ENCODE data around the gene THOC3. TPM values are rescaled to one million over a fixed set of nuclear protein-coding genes. Genes with fewer than 3 reads are reported as not detected.
A peak's percentile ranks its signal among the peaks of the same experiment; 100 is the strongest.
"Not testable (repeated sequence)": the region's sequence is repeated elsewhere in the genome, so short reads cannot be mapped to it uniquely, and the experiment has no call there.

Gene THOC3
- total RNA-seq, 1 experiment from 2014 or later: 111 TPM

- DNase-seq (ENCODE audit: low read depth, low spot score); H4K20me1 ChIP-seq (ENCODE audit: insufficient read depth); H3K27ac ChIP-seq (ENCODE audit: low read depth, low read length); H2AFZ ChIP-seq (ENCODE audit: low read depth, low read length, poor library complexity, severe bottlenecking); CTCF ChIA-PET; H3K79me2 ChIP-seq (ENCODE audit: insufficient read depth, low read length); RAD21 ChIA-PET (ENCODE audit: low non-redundant PET in 1 of 2, low total read pairs in 2 of 2, uncharacterized antibody in 2 of 2, unreplicated experiment in 2 of 2); H3K4me3 ChIP-seq (replicated peaks in 1 of 2; ENCODE audit: low read depth in 1 of 2, low read length in 2 of 2); intact Hi-C loops (cut with micrococcal nuclease); H3K36me3 ChIP-seq (ENCODE audit: control insufficient read depth in 1 of 2, insufficient read depth in 2 of 2, low read length in 2 of 2); H3K9ac ChIP-seq (ENCODE audit: low read length); H3K4me2 ChIP-seq (ENCODE audit: low read length); H3K9me3 ChIP-seq (ENCODE audit: control insufficient read depth in 1 of 2, insufficient read depth in 1 of 2, low read depth in 1 of 2, low read length in 2 of 2); H3K9me2 ChIP-seq (ENCODE audit: insufficient read depth); POLR2A ChIA-PET; BruUV-seq (replicated peaks); H3K4me1 ChIP-seq (ENCODE audit: control insufficient read depth in 1 of 2, insufficient read depth in 2 of 2, low read length in 2 of 2); ATAC-seq; H3K27me3 ChIP-seq (ENCODE audit: insufficient read depth, low read length): not testable (repeated sequence)
Observed at GRCh38 chr5:175996791-175997190, 28.7 kb upstream of the THOC3 start.

GRCh38 chr5:175995506-175995905, 27.4 kb upstream of the THOC3 start:
- BruUV-seq (replicated peaks); H3K4me1 ChIP-seq (ENCODE audit: control insufficient read depth in 1 of 2, insufficient read depth in 2 of 2, low read length in 2 of 2); H3K27me3 ChIP-seq (ENCODE audit: insufficient read depth, low read length); H3K9ac ChIP-seq (ENCODE audit: low read length); CTCF ChIA-PET; ATAC-seq; H4K20me1 ChIP-seq (ENCODE audit: insufficient read depth); intact Hi-C loops (cut with micrococcal nuclease); POLR2A ChIA-PET; H3K36me3 ChIP-seq (ENCODE audit: control insufficient read depth in 1 of 2, insufficient read depth in 2 of 2, low read length in 2 of 2); DNase-seq (ENCODE audit: low read depth, low spot score); H3K4me2 ChIP-seq (ENCODE audit: low read length); H3K79me2 ChIP-seq (ENCODE audit: insufficient read depth, low read length); H3K9me3 ChIP-seq (ENCODE audit: control insufficient read depth in 1 of 2, insufficient read depth in 1 of 2, low read depth in 1 of 2, low read length in 2 of 2); H2AFZ ChIP-seq (ENCODE audit: low read depth, low read length, poor library complexity, severe bottlenecking); H3K27ac ChIP-seq (ENCODE audit: low read depth, low read length); H3K4me3 ChIP-seq (replicated peaks in 1 of 2; ENCODE audit: low read depth in 1 of 2, low read length in 2 of 2); RAD21 ChIA-PET (ENCODE audit: low non-redundant PET in 1 of 2, low total read pairs in 2 of 2, uncharacterized antibody in 2 of 2, unreplicated experiment in 2 of 2); H3K9me2 ChIP-seq (ENCODE audit: insufficient read depth): not testable (repeated sequence)

GRCh38 chr5:175979371-175979995, 11.4 kb upstream of the THOC3 start:
- DNase-seq (ENCODE audit: low read depth, low spot score); BruUV-seq (replicated peaks); H3K27ac ChIP-seq (ENCODE audit: low read depth, low read length); ATAC-seq; H3K36me3 ChIP-seq (ENCODE audit: control insufficient read depth in 1 of 2, insufficient read depth in 2 of 2, low read length in 2 of 2); H3K4me1 ChIP-seq (ENCODE audit: control insufficient read depth in 1 of 2, insufficient read depth in 2 of 2, low read length in 2 of 2); H3K4me2 ChIP-seq (ENCODE audit: low read length); H3K27me3 ChIP-seq (ENCODE audit: insufficient read depth, low read length); RAD21 ChIA-PET (ENCODE audit: low non-redundant PET in 1 of 2, low total read pairs in 2 of 2, uncharacterized antibody in 2 of 2, unreplicated experiment in 2 of 2); H3K4me3 ChIP-seq (replicated peaks in 1 of 2; ENCODE audit: low read depth in 1 of 2, low read length in 2 of 2); H4K20me1 ChIP-seq (ENCODE audit: insufficient read depth); POLR2A ChIA-PET; intact Hi-C loops (cut with micrococcal nuclease); H2AFZ ChIP-seq (ENCODE audit: low read depth, low read length, poor library complexity, severe bottlenecking); H3K9me3 ChIP-seq (ENCODE audit: control insufficient read depth in 1 of 2, insufficient read depth in 1 of 2, low read depth in 1 of 2, low read length in 2 of 2); H3K79me2 ChIP-seq (ENCODE audit: insufficient read depth, low read length); H3K9me2 ChIP-seq (ENCODE audit: insufficient read depth); CTCF ChIA-PET; H3K9ac ChIP-seq (ENCODE audit: low read length): not testable (repeated sequence)

GRCh38 chr5:175968381-175968780, 266 bp upstream of the THOC3 start:
- ATAC-seq: peak; percentile 62
- H3K27me3 ChIP-seq (ENCODE audit: insufficient read depth, low read length); H3K27ac ChIP-seq (ENCODE audit: low read depth, low read length); DNase-seq (ENCODE audit: low read depth, low spot score); POLR2A ChIA-PET; CTCF ChIA-PET; H3K79me2 ChIP-seq (ENCODE audit: insufficient read depth, low read length); H2AFZ ChIP-seq (ENCODE audit: low read depth, low read length, poor library complexity, severe bottlenecking); H3K36me3 ChIP-seq (ENCODE audit: control insufficient read depth in 1 of 2, insufficient read depth in 2 of 2, low read length in 2 of 2); H3K4me1 ChIP-seq (ENCODE audit: control insufficient read depth in 1 of 2, insufficient read depth in 2 of 2, low read length in 2 of 2); RAD21 ChIA-PET (ENCODE audit: low non-redundant PET in 1 of 2, low total read pairs in 2 of 2, uncharacterized antibody in 2 of 2, unreplicated experiment in 2 of 2); intact Hi-C loops (cut with micrococcal nuclease); H3K9me2 ChIP-seq (ENCODE audit: insufficient read depth); H3K9ac ChIP-seq (ENCODE audit: low read length); H4K20me1 ChIP-seq (ENCODE audit: insufficient read depth); H3K9me3 ChIP-seq (ENCODE audit: control insufficient read depth in 1 of 2, insufficient read depth in 1 of 2, low read depth in 1 of 2, low read length in 2 of 2); BruUV-seq (replicated peaks): not testable (repeated sequence)
- peak overlapping the region; percentile 55 for H3K4me2 ChIP-seq (ENCODE audit: low read length)
- H3K4me3 ChIP-seq (replicated peaks in 1 of 2; ENCODE audit: low read depth in 1 of 2, low read length in 2 of 2): peak overlapping the region in 1 of 2 experiments; percentile 61; a peak in 1 of 4 replicates

GRCh38 chr5:175962329-175962728, 5.8 kb downstream of the THOC3 start:
- H3K27me3 ChIP-seq (ENCODE audit: insufficient read depth, low read length); H3K4me3 ChIP-seq (replicated peaks in 1 of 2; ENCODE audit: low read depth in 1 of 2, low read length in 2 of 2); RAD21 ChIA-PET (ENCODE audit: low non-redundant PET in 1 of 2, low total read pairs in 2 of 2, uncharacterized antibody in 2 of 2, unreplicated experiment in 2 of 2); H3K79me2 ChIP-seq (ENCODE audit: insufficient read depth, low read length); H3K4me2 ChIP-seq (ENCODE audit: low read length); H4K20me1 ChIP-seq (ENCODE audit: insufficient read depth); CTCF ChIA-PET; POLR2A ChIA-PET; BruUV-seq (replicated peaks); ATAC-seq; intact Hi-C loops (cut with micrococcal nuclease); H3K36me3 ChIP-seq (ENCODE audit: control insufficient read depth in 1 of 2, insufficient read depth in 2 of 2, low read length in 2 of 2); H2AFZ ChIP-seq (ENCODE audit: low read depth, low read length, poor library complexity, severe bottlenecking); H3K9ac ChIP-seq (ENCODE audit: low read length); H3K27ac ChIP-seq (ENCODE audit: low read depth, low read length); H3K9me3 ChIP-seq (ENCODE audit: control insufficient read depth in 1 of 2, insufficient read depth in 1 of 2, low read depth in 1 of 2, low read length in 2 of 2); H3K4me1 ChIP-seq (ENCODE audit: control insufficient read depth in 1 of 2, insufficient read depth in 2 of 2, low read length in 2 of 2); H3K9me2 ChIP-seq (ENCODE audit: insufficient read depth); DNase-seq (ENCODE audit: low read depth, low spot score): not testable (repeated sequence)

All from HCT116 (cell line).